Activated T-helper 1 cell treated with anti-CD3 and anti-CD28 coated beads, Interleukin-12 subunit alpha, Interleukin-12 subunit beta, Interleukin-2, Interleukin-4 antibody, amounts not matched to agents 30 ng/mL and 10 ng/mL and 1 ng/mL, durations not matched to agents 14 hours and 24 hours and 36 hours (primary cell): ENCODE measurements around the gene RGL4. TPM values are rescaled to one million over a fixed set of nuclear protein-coding genes. Genes with fewer than 3 reads are reported as not detected.

Experiments used
- DNase-seq: peaks from one replicate; pipeline ENCODE4 v3.0.0; 2021; ENCODE audit warnings: low spot score
- H3K27ac Mint-ChIP-seq: one replicate; pipeline ENCODE4 v1.8.0; 2021; ENCODE audit warnings: mild to moderate bottlenecking, mixed read lengths
- H3K27me3 Mint-ChIP-seq: one replicate; pipeline ENCODE4 v1.8.0; 2022; ENCODE audit warnings: mild to moderate bottlenecking, moderate library complexity, mixed read lengths; ENCODE audit not compliant: insufficient read depth
- H3K36me3 Mint-ChIP-seq: one replicate; pipeline ENCODE4 v1.8.0; 2021; ENCODE audit warnings: low read depth, mixed read lengths
- H3K4me1 Mint-ChIP-seq: one replicate; pipeline ENCODE4 v1.8.0; 2021; ENCODE audit warnings: low read depth, mixed read lengths
- H3K4me3 Mint-ChIP-seq: one replicate; pipeline ENCODE4 v1.8.0; 2021; ENCODE audit warnings: mild to moderate bottlenecking, moderate library complexity, mixed read lengths
- H3K9me3 Mint-ChIP-seq: one replicate; pipeline ENCODE4 v1.8.0; 2021; ENCODE audit warnings: mixed read lengths
- intact Hi-C: fragments of 100-400 bp; cut with micrococcal nuclease; formaldehyde crosslinking; loops from one replicate; pipeline ENCODE4 v1.15.1; 2024
- total RNA-seq: library from RNA; stranded (reverse); gene quantifications from 2 replicates; pipeline ENCODE4 v1.2.3, GENCODE V29; 2022

Gene RGL4
- total RNA-seq, 1 donor from 2014 or later: 11.7 TPM

- no peaks in the 10 kb centered on the region for H3K27me3 Mint-ChIP-seq
- peak overlapping the region; percentile 97 for H3K4me3 Mint-ChIP-seq
- H3K36me3 Mint-ChIP-seq: peaks cover 46% of the 10 kb centered on the region
- peak overlapping the region; percentile 100 for H3K27ac Mint-ChIP-seq
- H3K9me3 Mint-ChIP-seq: no peaks in the 10 kb centered on the region
- H3K4me1 Mint-ChIP-seq: peaks cover 41% of the 10 kb centered on the region
- intact Hi-C loops: loop anchor here (1.0 to 2.0 kb wide), 3 partner anchors 9 to 142 kb away; partner anchors contain the start of gene DERL3
- DNase-seq: peak; percentile 75
Measured at GRCh38 chr22:23696326-23696851, 5.6 kb downstream of the RGL4 start.

- no peaks in the 10 kb centered on the region for H3K27me3 Mint-ChIP-seq
- peaks cover 50% of the 10 kb centered on the region for H3K4me1 Mint-ChIP-seq
- H3K36me3 Mint-ChIP-seq: peaks cover 55% of the 10 kb centered on the region
- peak overlapping the region; percentile 100 for H3K27ac Mint-ChIP-seq
- no peak for DNase-seq
- intact Hi-C loops: loop anchor here (2.0 kb wide), 1 partner anchor 142 kb away; the partner anchor contains the start of gene DERL3
- H3K9me3 Mint-ChIP-seq: no peaks in the 10 kb centered on the region
- peak overlapping the region; percentile 97 for H3K4me3 Mint-ChIP-seq
Measured at GRCh38 chr22:23697031-23697970, 6.5 kb downstream of the RGL4 start.

GRCh38 chr22:23698094-23698493, 7.3 kb downstream of the RGL4 start:
- DNase-seq: no peak
- H3K36me3 Mint-ChIP-seq: peaks cover 54% of the 10 kb centered on the region
- H3K27me3 Mint-ChIP-seq: no peaks in the 10 kb centered on the region
- no peak overlapping the region for H3K27ac Mint-ChIP-seq
- peaks cover 58% of the 10 kb centered on the region for H3K4me1 Mint-ChIP-seq
- no peak overlapping the region for H3K4me3 Mint-ChIP-seq
- H3K9me3 Mint-ChIP-seq: no peaks in the 10 kb centered on the region
- intact Hi-C loops: no loop called here

GRCh38 chr22:23698673-23699235, 7.9 kb downstream of the RGL4 start:
- Mint-ChIP-seq H3K4me1 (peaks cover 61% of the 10 kb centered on the region), H3K9me3 (no peaks in the 10 kb centered on the region), H3K27me3 (no peaks in the 10 kb centered on the region), H3K4me3 (no peak overlapping the region), H3K36me3 (peaks cover 58% of the 10 kb centered on the region), H3K27ac (no peak overlapping the region)
- intact Hi-C loops: no loop called here
- no peak for DNase-seq

- H3K4me1 Mint-ChIP-seq: peaks cover 71% of the 10 kb centered on the region
- no peaks in the 10 kb centered on the region for H3K27me3 Mint-ChIP-seq
- no peaks in the 10 kb centered on the region for H3K9me3 Mint-ChIP-seq
- no peak for DNase-seq
- H3K36me3 Mint-ChIP-seq: peaks cover 66% of the 10 kb centered on the region
- no peak overlapping the region for H3K4me3 Mint-ChIP-seq
- intact Hi-C loops: no loop called here
- no peak overlapping the region for H3K27ac Mint-ChIP-seq
Measured at GRCh38 chr22:23700706-23701105, 9.9 kb downstream of the RGL4 start.

GRCh38 chr22:23704062-23704461, 13.2 kb downstream of the RGL4 start:
- H3K4me3 Mint-ChIP-seq: peak overlapping the region; percentile 2
- H3K4me1 Mint-ChIP-seq: peaks cover 88% of the 10 kb centered on the region
- H3K36me3 Mint-ChIP-seq: peaks cover 81% of the 10 kb centered on the region
- no peak for DNase-seq
- no peaks in the 10 kb centered on the region for H3K27me3 Mint-ChIP-seq
- H3K27ac Mint-ChIP-seq: peak overlapping the region; percentile 24
- intact Hi-C loops: no loop called here
- H3K9me3 Mint-ChIP-seq: no peaks in the 10 kb centered on the region

GRCh38 chr22:23704829-23705228, 14.0 kb downstream of the RGL4 start:
- H3K4me3 Mint-ChIP-seq: peak overlapping the region; percentile 5
- no peak for DNase-seq
- H3K4me1 Mint-ChIP-seq: peaks cover 91% of the 10 kb centered on the region
- peak overlapping the region; percentile 79 for H3K27ac Mint-ChIP-seq
- no peaks in the 10 kb centered on the region for H3K9me3 Mint-ChIP-seq
- H3K36me3 Mint-ChIP-seq: peaks cover 83% of the 10 kb centered on the region
- H3K27me3 Mint-ChIP-seq: no peaks in the 10 kb centered on the region
- intact Hi-C loops: loop anchor here (1.0 kb wide), 2 partner anchors 9 to 489 kb away; no protein-coding TSS in a partner anchor

- Mint-ChIP-seq H3K4me3 (peak overlapping the region; percentile 5), H3K4me1 (peaks cover 91% of the 10 kb centered on the region), H3K9me3 (no peaks in the 10 kb centered on the region), H3K36me3 (peaks cover 84% of the 10 kb centered on the region), H3K27me3 (no peaks in the 10 kb centered on the region), H3K27ac (peak overlapping the region; percentile 79)
- intact Hi-C loops: loop anchor here (1.0 kb wide), 2 partner anchors 9 to 489 kb away; no protein-coding TSS in a partner anchor
- peak; percentile 33 for DNase-seq
Measured at GRCh38 chr22:23705358-23705757, 14.5 kb downstream of the RGL4 start.

- Mint-ChIP-seq H3K36me3 (peaks cover 75% of the 10 kb centered on the region), H3K9me3 (no peaks in the 10 kb centered on the region), H3K4me3 (no peak overlapping the region), H3K4me1 (peaks cover 75% of the 10 kb centered on the region), H3K27ac (peak overlapping the region; percentile 37), H3K27me3 (no peaks in the 10 kb centered on the region)
- intact Hi-C loops: loop anchor here (1.0 to 2.0 kb wide), 2 partner anchors 9 to 131 kb away; partner anchors contain the start of gene DERL3
- DNase-seq: no peak
Measured at GRCh38 chr22:23708270-23708669, 17.5 kb downstream of the RGL4 start.

GRCh38 chr22:23709107-23709506, 18.3 kb downstream of the RGL4 start:
- Mint-ChIP-seq H3K36me3 (peaks cover 75% of the 10 kb centered on the region), H3K27ac (peak overlapping the region; percentile 66), H3K4me3 (no peak overlapping the region), H3K9me3 (no peaks in the 10 kb centered on the region), H3K27me3 (no peaks in the 10 kb centered on the region), H3K4me1 (peaks cover 74% of the 10 kb centered on the region)
- intact Hi-C loops: loop anchor here (2.0 kb wide), 1 partner anchor 130 kb away; the partner anchor contains the start of gene DERL3
- DNase-seq: no peak

GRCh38 chr22:23712256-23712655, 21.4 kb downstream of the RGL4 start:
- Mint-ChIP-seq H3K27ac (no peak overlapping the region), H3K4me3 (no peak overlapping the region), H3K4me1 (peaks cover 47% of the 10 kb centered on the region), H3K36me3 (peaks cover 58% of the 10 kb centered on the region), H3K27me3 (no peaks in the 10 kb centered on the region), H3K9me3 (no peaks in the 10 kb centered on the region)
- intact Hi-C loops: no loop called here
- no peak for DNase-seq

GRCh38 chr22:23713696-23714595, 23.1 kb downstream of the RGL4 start:
- Mint-ChIP-seq H3K36me3 (peaks cover 45% of the 10 kb centered on the region), H3K9me3 (no peaks in the 10 kb centered on the region), H3K27me3 (no peaks in the 10 kb centered on the region), H3K4me3 (peak overlapping the region; percentile 45), H3K4me1 (peaks cover 32% of the 10 kb centered on the region), H3K27ac (peak overlapping the region; percentile 68)
- intact Hi-C loops: no loop called here
- DNase-seq: no peak
